A673 (cell line): ENCODE data around the gene RPS6KA1.

Experiments
- CTCF ChIP-seq: fragments of 300-800, 200-600 bp; sonication (generic); conservative IDR thresholded peaks from 2 replicates; pipeline ENCODE4 v1.5.1; 2017; ENCODE audit warnings: low read depth, mild to moderate bottlenecking, antibody characterized with exemption, low read length, moderate library complexity, mixed read lengths
- EZH2 ChIP-seq: fragments of 200-600 bp; sonication (generic); IDR thresholded peaks from 2 replicates; pipeline ENCODE4 v1.6.1; 2017; ENCODE audit warnings: borderline replicate concordance, low read depth, mild to moderate bottlenecking, mixed read lengths, antibody characterized with exemption, low read length; ENCODE audit not compliant: poor library complexity, severe bottlenecking

- TF ChIP-seq CTCF = no peak
- TF ChIP-seq EZH2 = no peak
These were observed 77.6 kb downstream of the RPS6KA1 start for GRCh38 chr1:26607186-26607585.
